Heart left ventricle (tissue), 16 donors: Measurements from ENCODE around the gene CAPRIN2. TPM values are rescaled to one million over a fixed set of nuclear protein-coding genes. Genes with fewer than 3 reads are reported as not detected.

Source experiments
- ATAC-seq, 4 donors: fragments of 200-7000 bp; cut with Tn5 transposase; one replicate each; pipeline ENCODE4 v1.9.1; 2020 to 2022; ENCODE audit warnings: moderate library complexity in 4 of 4, mild to moderate bottlenecking in 3 of 4, moderate number of reproducible peaks in 1 of 4
- DNase-seq, 5 donors: peaks; one replicate each; pipeline ENCODE4 v3.0.0-alpha.2; 2020
- H3K27ac ChIP-seq, 12 donors: fragments of 200-600 bp; sonication (generic) in 4 of 12; one replicate each; pipeline versions ENCODE4 v1.5.0 to v1.8.0; 2016 to 2022; ENCODE audit warnings: mild to moderate bottlenecking in 2 of 12
- H3K27me3 ChIP-seq, 9 donors: fragments of 200-600 bp; sonication (generic) in 2 of 9; one replicate each; pipeline versions ENCODE4 v1.5.1 to v1.8.0; 2016 to 2022; ENCODE audit warnings: mild to moderate bottlenecking in 3 of 9
- H3K36me3 ChIP-seq, 9 donors: fragments of 200-600 bp; sonication (generic) in 2 of 9; one replicate each; pipeline versions ENCODE4 v1.5.0 to v1.8.0; 2018 to 2022; ENCODE audit warnings: mild to moderate bottlenecking in 2 of 9
- H3K4me1 ChIP-seq, 12 donors: fragments of 200-600 bp; sonication (generic) in 4 of 12; one replicate each; pipeline versions ENCODE4 v1.5.0 to v1.8.0; 2016 to 2022; ENCODE audit warnings: mild to moderate bottlenecking in 3 of 12
- H3K4me3 ChIP-seq, 12 donors: fragments of 200-600 bp; sonication (generic) in 4 of 12; one replicate each; pipeline versions ENCODE4 v1.5.0 to v1.8.0; 2017 to 2022; ENCODE audit warnings: mild to moderate bottlenecking in 9 of 12, moderate library complexity in 4 of 12
- H3K9me3 ChIP-seq, 12 donors: fragments of 200-600 bp; sonication (generic) in 4 of 12; one replicate each; pipeline versions ENCODE4 v1.5.0 to v1.8.0; 2016 to 2022; ENCODE audit warnings: mild to moderate bottlenecking in 1 of 12
- CTCF ChIP-seq, 12 donors: fragments of 200-600 bp; sonication (generic) in 4 of 12; IDR thresholded peaks; one replicate each; pipeline versions ENCODE4 v1.5.0 to v1.8.0; 2018 to 2022; ENCODE audit warnings: antibody characterized with exemption in 12 of 12, mild to moderate bottlenecking in 5 of 12
- POLR2A ChIP-seq, 2 donors: fragments of 450-650 bp; IDR thresholded peaks; one replicate each; pipeline ENCODE4 v1.6.1; 2017; ENCODE audit warnings: antibody characterized with exemption in 2 of 2, mild to moderate bottlenecking in 2 of 2, moderate library complexity in 2 of 2
- WGBS, 4 donors: extraction: QIAGEN DNeasy Blood & Tissue Kit in 2 of 4; methylation state at CpG; one replicate each; pipeline versions ENCODE4 v1.1.5 to v1.1.7; 2013 to 2018; 5-methylcytosine and 5-hydroxymethylcytosine counted together
- intact Hi-C, 10 donors: fragments of 100-400 bp; cut with DNase I; formaldehyde crosslinking; loops; one replicate each; pipeline versions ENCODE4 v1.11.1 to v1.14.2; 2022
- long read RNA-seq, 3 donors: library from polyadenylated mRNA; unstranded; transcript quantifications; one replicate each; pipeline ENCODE4 v2.0.0, GENCODE V29; 2020 to 2021
- polyA plus RNA-seq, 2 donors: library from polyadenylated mRNA; stranded (reverse); fragments of 200-250 nt; gene quantifications; one replicate each; pipeline ENCODE4 v1.2.3, GENCODE V29; 2013
- total RNA-seq, 9 donors: library from RNA; depleted of rRNA in 2 of 9; stranded (reverse); fragments of >200 nt in 2 of 9; fragmentation: NEBNext Ultra II Directional in 3 of 9; extraction: Animal tissue kit (Norgen Biotek cat#: 25700) in 3 of 9; gene quantifications; one replicate each; pipeline versions ENCODE4 v1.1.0 to v1.2.4, GENCODE V29; 2016 to 2023
- donor health status: ischemic (EF 13 %, LVEDD 7.1; RV severe dilation, severe dysfunction).
- donor health status: healthy with polysubstance abuse.
- donor health status: DM: no; HTN: yes; CAD: no.
- donor health status: DM: no; HTN: no; CAD: no.
- donor health status: ischemic (EF 25% LVEDD 6.9; RV normal size, moderate dysfunction).
- donor health status: ischemic (EF 25% LVEDD 5.7; RV mildly dilated, moderate dysfunction).
- donor health status: healthy.
- donor health status: DM: yes; HTN: yes; CAD: no.
- donor health status: ischemic (EF 35%, LVEDD 5.7; RV mildly dilated, moderate dysfunction).
- donor health status: nonischemic (EF 11% LVEDD 7.7; RV severe dilation, severe dysfunction).
- donor health status: DM: yes; HTN: yes; CAD: no.
- donor health status: PGD.
- donor health status: ischemic (EF 29% LVEDD 5.4; RV normal size, mild dysfunction).
- donor health status: nonischemic (EF 23%, LVEDD 6.1; RV moderate dilation, normal function).

Gene CAPRIN2, protein sequence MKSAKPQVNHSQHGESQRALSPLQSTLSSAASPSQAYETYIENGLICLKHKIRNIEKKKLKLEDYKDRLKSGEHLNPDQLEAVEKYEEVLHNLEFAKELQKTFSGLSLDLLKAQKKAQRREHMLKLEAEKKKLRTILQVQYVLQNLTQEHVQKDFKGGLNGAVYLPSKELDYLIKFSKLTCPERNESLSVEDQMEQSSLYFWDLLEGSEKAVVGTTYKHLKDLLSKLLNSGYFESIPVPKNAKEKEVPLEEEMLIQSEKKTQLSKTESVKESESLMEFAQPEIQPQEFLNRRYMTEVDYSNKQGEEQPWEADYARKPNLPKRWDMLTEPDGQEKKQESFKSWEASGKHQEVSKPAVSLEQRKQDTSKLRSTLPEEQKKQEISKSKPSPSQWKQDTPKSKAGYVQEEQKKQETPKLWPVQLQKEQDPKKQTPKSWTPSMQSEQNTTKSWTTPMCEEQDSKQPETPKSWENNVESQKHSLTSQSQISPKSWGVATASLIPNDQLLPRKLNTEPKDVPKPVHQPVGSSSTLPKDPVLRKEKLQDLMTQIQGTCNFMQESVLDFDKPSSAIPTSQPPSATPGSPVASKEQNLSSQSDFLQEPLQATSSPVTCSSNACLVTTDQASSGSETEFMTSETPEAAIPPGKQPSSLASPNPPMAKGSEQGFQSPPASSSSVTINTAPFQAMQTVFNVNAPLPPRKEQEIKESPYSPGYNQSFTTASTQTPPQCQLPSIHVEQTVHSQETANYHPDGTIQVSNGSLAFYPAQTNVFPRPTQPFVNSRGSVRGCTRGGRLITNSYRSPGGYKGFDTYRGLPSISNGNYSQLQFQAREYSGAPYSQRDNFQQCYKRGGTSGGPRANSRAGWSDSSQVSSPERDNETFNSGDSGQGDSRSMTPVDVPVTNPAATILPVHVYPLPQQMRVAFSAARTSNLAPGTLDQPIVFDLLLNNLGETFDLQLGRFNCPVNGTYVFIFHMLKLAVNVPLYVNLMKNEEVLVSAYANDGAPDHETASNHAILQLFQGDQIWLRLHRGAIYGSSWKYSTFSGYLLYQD
- 10 to 100 TPM; 15.3 to 33.6 (median 30.4) TPM for total RNA-seq
- 10 to 100 TPM in 1 of 2 donors, 1 to 10 TPM in 1; 9.9 to 13.9 TPM for polyA plus RNA-seq
- long read RNA-seq, donor 1, partial matches to known transcripts = 5 of 11 reads
- long read RNA-seq, donor 1, other reads (novel, unspliced or antisense) = 6 of 11 reads
- long read RNA-seq, donor 2, partial matches to known transcripts = 5 of 21 reads
- long read RNA-seq, donor 2, other reads (novel, unspliced or antisense) = 16 of 21 reads
- long read RNA-seq, donor 3, partial matches to known transcripts = 3 of 12 reads
- long read RNA-seq, donor 3, other reads (novel, unspliced or antisense) = 9 of 12 reads

DNA sequence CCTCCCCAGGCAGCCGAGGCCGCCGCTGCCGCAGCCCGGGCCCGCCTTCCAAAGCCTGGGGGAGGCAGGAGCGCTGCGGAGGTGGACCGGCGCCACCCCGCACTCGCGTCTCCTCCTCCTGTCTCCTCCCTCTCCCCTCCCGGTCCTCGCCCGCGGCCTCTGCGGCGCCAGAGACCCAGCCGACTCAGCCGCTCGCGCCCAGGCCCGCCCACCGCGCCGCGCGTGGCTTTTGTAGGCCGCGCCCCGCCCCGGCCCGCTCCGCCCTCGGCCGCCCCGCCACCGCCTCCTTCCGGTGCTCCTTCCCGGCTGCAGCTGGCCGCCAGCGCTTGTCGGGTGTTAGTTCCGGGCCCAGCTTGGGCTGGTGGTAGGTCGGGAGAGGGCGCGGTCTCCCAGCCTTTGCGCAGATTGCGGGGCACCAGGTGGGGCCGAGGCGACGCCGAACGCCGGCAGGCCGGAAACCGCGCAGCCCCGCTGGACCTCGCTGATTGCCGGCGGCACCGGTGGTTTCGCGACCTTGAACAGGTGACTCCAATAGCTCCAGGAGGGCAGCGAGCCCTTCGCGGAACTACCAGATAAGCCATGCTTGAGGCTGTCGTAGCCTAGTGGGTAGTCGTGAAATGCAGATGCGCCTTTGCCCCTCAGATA is at the start of gene CAPRIN2:
Gene CAPRIN2 (minus strand): TSS at position 202 of the 645 bp plus-strand sequence. CDS start 1,431 bp downstream, outside the sequence.
- H3K36me3 ChIP-seq = peaks cover 0 to 4% (median 0%) of the 10 kb centered on the region in 9 donors
- H3K9me3 ChIP-seq = no peaks in the 10 kb centered on the region
- peak; percentile 96 to 99 (median 97) for DNase-seq
- WGBS, 4 donors = 0 to 1% (median 0%) methylated on average over 16 to 72 of the region's 72 CpGs
- TF ChIP-seq CTCF (IDR thresholded peaks at IDR 0.05) = peak in 10 of 12 donors; percentile 20 to 68 (median 46)
- peak in 1 of 2 donors; percentile 79 for TF ChIP-seq POLR2A (IDR thresholded peaks at IDR 0.05)
- peak; percentile 96 to 99 (median 98) for ATAC-seq
- H3K27me3 ChIP-seq = no peaks in the 10 kb centered on the region
- intact Hi-C loops = loop anchor here in 9 of 10 donors (2.0 to 5.0 kb wide), 8 partner anchors 42 to 63 kb away; partner anchors contain the start of gene IPO8 (in 4 of the 9)
- H3K27ac ChIP-seq = peak within 1 kb of the TSS; percentile 75 to 93 (median 88)
- peaks cover 0 to 30% (median 13%) of the 10 kb centered on the region in 12 donors for H3K4me1 ChIP-seq
- peak within 1 kb of the TSS; percentile 59 to 99 (median 82) for H3K4me3 ChIP-seq

- Histone ChIP-seq H3K4me3 (no peak overlapping the region), H3K27ac (no peak overlapping the region), H3K4me1 (peaks cover 0 to 27% (median 11%) of the 10 kb centered on the region in 12 donors), H3K36me3 (no peaks in the 10 kb centered on the region), H3K9me3 (no peaks in the 10 kb centered on the region), H3K27me3 (peaks cover 0 to 23% (median 0%) of the 10 kb centered on the region in 9 donors)
- 90 to 92% (median 91%) methylated on average over 4 of the region's 4 CpGs for WGBS, 4 donors
- no peak for ATAC-seq
- intact Hi-C loops = loop anchor here in 5 of 10 donors (5.0 kb wide), 3 partner anchors 35 to 45 kb away; partner anchors contain the start of gene CAPRIN2 (in 1 of the 5)
- TF ChIP-seq CTCF (IDR thresholded peaks at IDR 0.05) = no peak
- no peak for TF ChIP-seq POLR2A (IDR thresholded peaks at IDR 0.05)
- DNase-seq = no peak
Measured at GRCh38 chr12:30797689-30798088, 42.9 kb upstream of the CAPRIN2 start.

GRCh38 chr12:30796891-30797371 is 42.2 kb upstream of the CAPRIN2 start:
- ATAC-seq (no peak), DNase-seq (peak in 1 of 5 donors; percentile 9)
- intact Hi-C loops = loop anchor here in 5 of 10 donors (5.0 kb wide), 3 partner anchors 35 to 45 kb away; partner anchors contain the start of gene CAPRIN2 (in 1 of the 5)
- H3K27me3 ChIP-seq = peaks cover 0 to 23% (median 0%) of the 10 kb centered on the region in 9 donors
- TF ChIP-seq POLR2A (IDR thresholded peaks at IDR 0.05) (no peak), CTCF (IDR thresholded peaks at IDR 0.05) (no peak)
- peak overlapping the region; percentile 48 to 80 (median 63) for H3K4me3 ChIP-seq
- peak overlapping the region in 1 of 12 donors; percentile 89 for H3K27ac ChIP-seq
- H3K4me1 ChIP-seq = peaks cover 0 to 27% (median 11%) of the 10 kb centered on the region in 12 donors
- no peaks in the 10 kb centered on the region for H3K9me3 ChIP-seq
- H3K36me3 ChIP-seq = no peaks in the 10 kb centered on the region
- WGBS, 4 donors = 11 to 14% (median 13%) methylated on average over 22 of the region's 22 CpGs
